ENCODE results near the gene APEH. TPM values are rescaled to one million over a fixed set of nuclear protein-coding genes. Genes with fewer than 3 reads are reported as not detected.

The APEH gene
- total RNA-seq, 1 experiment from 2014 or later: 236 TPM

DNA sequence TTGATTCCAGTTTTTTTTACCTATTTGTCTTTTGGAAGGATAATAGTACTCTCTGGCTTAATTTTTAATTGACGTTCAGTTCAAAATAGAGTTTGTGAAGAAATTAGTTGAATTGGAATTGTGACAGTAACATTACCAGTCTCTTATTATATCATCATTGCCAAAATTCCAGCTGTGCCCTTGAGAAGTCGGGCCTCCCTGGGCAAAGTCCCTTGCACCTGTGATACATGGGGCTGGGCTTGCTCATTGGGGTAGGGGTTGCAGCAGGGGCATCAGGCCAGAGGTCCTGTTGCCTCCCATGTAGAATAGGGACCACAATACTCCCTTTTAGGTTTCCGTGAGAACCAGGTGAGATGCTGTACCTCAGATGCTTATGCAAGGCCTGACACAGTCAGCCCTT lies 27.9 kb upstream of the APEH start:
- no TSS peak for BruUV-seq (replicated peaks)
- Histone ChIP-seq H3K27ac (ENCODE audit: low read length) (no peak overlapping the region), H3K36me3 (ENCODE audit: low read depth, low read length) (no peaks in the 10 kb centered on the region), H3K9me2 (replicated peaks; ENCODE audit: low read length) (no peaks in the 10 kb centered on the region), H3K79me2 (ENCODE audit: low read length) (no peaks in the 10 kb centered on the region), H2AFZ (ENCODE audit: low read length) (no peak overlapping the region), H3K4me1 (ENCODE audit: insufficient read depth, low read length) (peaks cover 5% of the 10 kb centered on the region; the same call in 1 of the 2 replicates), H3K4me3 (ENCODE audit: low read length) (no peak overlapping the region), H4K20me1 (ENCODE audit: low read length) (no peaks in the 10 kb centered on the region), H3K9ac (ENCODE audit: low read length) (no peak overlapping the region), H3K4me2 (ENCODE audit: low read length) (no peak overlapping the region), H3F3A (ENCODE audit: low read length, unreplicated experiment) (no peaks in the 10 kb centered on the region), H3K27me3 (ENCODE audit: low read length) (no peaks in the 10 kb centered on the region), H3K9me3 (ENCODE audit: low read length) (no peaks in the 10 kb centered on the region)
- DNase-seq: no peak
- CTCF ChIA-PET: no interaction called here
- POLR2A ChIA-PET (ENCODE audit: unreplicated experiment): no interaction called here
- TF ChIP-seq EZH2phosphoT487 (IDR thresholded peaks at IDR 0.05; ENCODE audit: borderline replicate concordance, low read length) (no peak), CTCF (conservative IDR thresholded peaks at IDR 0.05; ENCODE audit: low read depth, low read length) (no peak), EZH2 (IDR thresholded peaks at IDR 0.05; ENCODE audit: low read length, unreplicated experiment) (no peak)
- intact Hi-C loops (cut with micrococcal nuclease): no loop called here
- no peak for ATAC-seq

GRCh38 chr3:49647741-49648140 lies 26.4 kb upstream of the APEH start:
- no peak overlapping the region for H3K4me3 ChIP-seq (ENCODE audit: low read length)
- no TSS peak for BruUV-seq (replicated peaks)
- intact Hi-C loops (cut with micrococcal nuclease): no loop called here

DNA sequence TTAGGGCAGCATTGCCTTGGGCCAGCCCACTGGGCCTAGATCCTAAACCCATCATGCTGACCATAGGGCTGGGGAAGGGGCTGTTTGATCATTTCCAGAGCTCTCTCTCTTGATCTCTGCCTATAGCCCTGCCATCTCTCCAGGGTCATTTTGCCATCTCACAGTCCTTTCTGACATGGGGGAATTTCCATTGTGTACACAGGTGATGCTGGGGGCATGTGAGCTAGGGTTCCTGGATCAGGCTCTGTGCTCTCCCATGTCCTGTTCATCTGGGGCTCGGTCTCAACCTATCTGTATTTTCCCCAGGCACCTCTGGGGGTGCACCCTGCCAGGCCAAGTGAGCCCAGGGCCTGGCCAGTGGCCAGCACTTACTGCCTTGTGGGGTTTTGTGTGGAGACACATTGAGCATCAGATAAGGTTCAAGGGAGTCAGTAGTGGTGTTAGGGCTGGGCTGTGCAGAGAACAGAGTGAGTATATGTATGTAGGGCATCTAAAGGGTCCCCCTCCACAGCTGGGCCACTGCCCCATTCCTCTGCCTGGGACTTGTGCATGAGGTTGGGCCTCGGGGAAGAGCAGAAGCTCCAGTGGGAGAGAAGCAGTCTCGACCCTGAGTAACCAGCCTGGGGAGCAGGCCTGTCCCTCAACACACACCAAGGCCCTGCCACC lies 25.7 kb upstream of the APEH start:
- no TSS peak for BruUV-seq (replicated peaks)

More at GRCh38 chr3:49647741-49648140, 26.4 kb upstream of the APEH start:
- ChIA-PET CTCF (no interaction called here), POLR2A (ENCODE audit: unreplicated experiment) (no interaction called here)
- ATAC-seq (peak; percentile 45), DNase-seq (no peak)
- H3F3A ChIP-seq (ENCODE audit: low read length, unreplicated experiment): no peaks in the 10 kb centered on the region
- H3K9me3 ChIP-seq (ENCODE audit: low read length): no peaks in the 10 kb centered on the region
- H3K9me2 ChIP-seq (replicated peaks; ENCODE audit: low read length): no peaks in the 10 kb centered on the region
- H3K36me3 ChIP-seq (ENCODE audit: low read depth, low read length): no peaks in the 10 kb centered on the region
- no peaks in the 10 kb centered on the region for H3K79me2 ChIP-seq (ENCODE audit: low read length)
- no peak overlapping the region for H3K4me2 ChIP-seq (ENCODE audit: low read length)
- H3K27me3 ChIP-seq (ENCODE audit: low read length): no peaks in the 10 kb centered on the region
- no peak overlapping the region for H3K27ac ChIP-seq (ENCODE audit: low read length)
- H3K9ac ChIP-seq (ENCODE audit: low read length): no peak overlapping the region
- no peaks in the 10 kb centered on the region for H4K20me1 ChIP-seq (ENCODE audit: low read length)
- TF ChIP-seq EZH2 (IDR thresholded peaks at IDR 0.05; ENCODE audit: low read length, unreplicated experiment): no peak
- TF ChIP-seq EZH2phosphoT487 (IDR thresholded peaks at IDR 0.05; ENCODE audit: borderline replicate concordance, low read length): no peak
- no peak overlapping the region for H2AFZ ChIP-seq (ENCODE audit: low read length)
- H3K4me1 ChIP-seq (ENCODE audit: insufficient read depth, low read length): peaks cover 5% of the 10 kb centered on the region; the same call in 1 of the 2 replicates

More for the DNA sequence above, 25.7 kb upstream of the APEH start:
- intact Hi-C loops (cut with micrococcal nuclease): no loop called here
- Histone ChIP-seq H3K9me3 (ENCODE audit: low read length) (no peaks in the 10 kb centered on the region), H4K20me1 (ENCODE audit: low read length) (no peaks in the 10 kb centered on the region), H3K79me2 (ENCODE audit: low read length) (no peaks in the 10 kb centered on the region), H3K27ac (ENCODE audit: low read length) (no peak overlapping the region), H3K27me3 (ENCODE audit: low read length) (no peaks in the 10 kb centered on the region), H3K36me3 (ENCODE audit: low read depth, low read length) (no peaks in the 10 kb centered on the region), H3K4me3 (ENCODE audit: low read length) (no peak overlapping the region), H3K4me2 (ENCODE audit: low read length) (no peak overlapping the region), H3F3A (ENCODE audit: low read length, unreplicated experiment) (no peaks in the 10 kb centered on the region), H3K9ac (ENCODE audit: low read length) (no peak overlapping the region), H2AFZ (ENCODE audit: low read length) (no peak overlapping the region), H3K9me2 (replicated peaks; ENCODE audit: low read length) (no peaks in the 10 kb centered on the region), H3K4me1 (ENCODE audit: insufficient read depth, low read length) (peaks cover 5% of the 10 kb centered on the region; the same call in 1 of the 2 replicates)
- ChIA-PET POLR2A (ENCODE audit: unreplicated experiment) (no interaction called here), CTCF (no interaction called here)
- no peak for ATAC-seq
- no peak for DNase-seq
- no peak for TF ChIP-seq EZH2phosphoT487 (IDR thresholded peaks at IDR 0.05; ENCODE audit: borderline replicate concordance, low read length)
- no peak for TF ChIP-seq CTCF (conservative IDR thresholded peaks at IDR 0.05; ENCODE audit: low read depth, low read length)
- TF ChIP-seq EZH2 (IDR thresholded peaks at IDR 0.05; ENCODE audit: low read length, unreplicated experiment): no peak
